ENCODE measurements around the gene TOGARAM1.

GRCh38 chr14:44914849-44915248 is 47.1 kb upstream of the TOGARAM1 start:
- TF ChIP-seq POLR2A (IDR thresholded peaks at IDR 0.05) (no peak), CTCF (IDR thresholded peaks at IDR 0.05 in 4 of 5, conservative IDR thresholded peaks at IDR 0.05 in 1 of 5) (no peak)

Measured in gastrocnemius medialis (tissue), 4 donors.